DOHH2 (cell line): ENCODE results near the gene MRC2.

Source experiments
- EZH2phosphoT487 ChIP-seq: fragments of 200-600 bp; sonication (generic); IDR thresholded peaks from 2 replicates; pipeline ENCODE4 v1.6.1; 2017; ENCODE audit warnings: borderline replicate concordance, mild to moderate bottlenecking, antibody characterized with exemption, low read length, moderate library complexity, mixed read lengths
- TF ChIP-seq, protein P1 (sequence below): fragments of 200-600 bp; sonication (generic); IDR thresholded peaks from one replicate; pipeline ENCODE4 v1.5.1; 2014; ENCODE audit warnings: antibody characterized with exemption, mild to moderate bottlenecking, low read depth, low read length; ENCODE audit not compliant: poor library complexity, severe bottlenecking

DNA sequence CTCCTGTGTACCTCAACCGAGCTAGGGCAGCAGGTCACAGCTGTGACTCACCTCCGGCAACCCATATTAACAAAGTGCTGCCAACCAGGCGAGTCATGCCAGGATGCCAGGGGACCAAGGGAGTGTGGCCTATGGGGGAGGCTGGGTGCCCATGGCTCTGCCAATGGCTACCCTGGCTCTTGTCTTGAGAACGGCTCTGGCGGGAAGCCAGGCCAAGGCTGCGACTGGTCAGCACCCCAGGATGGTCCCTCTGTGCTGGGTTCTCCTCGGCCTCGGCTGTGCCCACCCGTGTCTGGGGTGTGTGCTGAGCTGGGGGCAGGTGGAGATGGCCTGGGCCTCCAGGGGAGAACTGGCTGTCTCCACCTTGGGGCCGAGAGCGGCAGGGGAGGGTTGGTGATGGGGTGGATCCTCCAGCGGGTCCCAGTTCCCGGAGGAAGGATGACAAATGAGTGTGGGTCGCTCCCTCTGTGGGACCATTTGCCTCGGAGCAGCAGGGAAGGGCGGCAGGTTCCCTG is 75.8 kb downstream of the MRC2 start:
- TF ChIP-seq, protein P1, sequence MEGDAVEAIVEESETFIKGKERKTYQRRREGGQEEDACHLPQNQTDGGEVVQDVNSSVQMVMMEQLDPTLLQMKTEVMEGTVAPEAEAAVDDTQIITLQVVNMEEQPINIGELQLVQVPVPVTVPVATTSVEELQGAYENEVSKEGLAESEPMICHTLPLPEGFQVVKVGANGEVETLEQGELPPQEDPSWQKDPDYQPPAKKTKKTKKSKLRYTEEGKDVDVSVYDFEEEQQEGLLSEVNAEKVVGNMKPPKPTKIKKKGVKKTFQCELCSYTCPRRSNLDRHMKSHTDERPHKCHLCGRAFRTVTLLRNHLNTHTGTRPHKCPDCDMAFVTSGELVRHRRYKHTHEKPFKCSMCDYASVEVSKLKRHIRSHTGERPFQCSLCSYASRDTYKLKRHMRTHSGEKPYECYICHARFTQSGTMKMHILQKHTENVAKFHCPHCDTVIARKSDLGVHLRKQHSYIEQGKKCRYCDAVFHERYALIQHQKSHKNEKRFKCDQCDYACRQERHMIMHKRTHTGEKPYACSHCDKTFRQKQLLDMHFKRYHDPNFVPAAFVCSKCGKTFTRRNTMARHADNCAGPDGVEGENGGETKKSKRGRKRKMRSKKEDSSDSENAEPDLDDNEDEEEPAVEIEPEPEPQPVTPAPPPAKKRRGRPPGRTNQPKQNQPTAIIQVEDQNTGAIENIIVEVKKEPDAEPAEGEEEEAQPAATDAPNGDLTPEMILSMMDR: no peak
- no peak for TF ChIP-seq EZH2phosphoT487
